HEK293 (cell line): ENCODE data around the gene VGLL4.

Source experiments
- CTCF ChIA-PET: fragments of 350-600 bp; formaldehyde crosslinking; extraction: SDS; loops from one replicate; lab custom pipeline; 2021; ENCODE audit warnings: antibody characterized with exemption; lab: Yijun Ruan, JAX
- POLR2A ChIA-PET: fragments of 300-600 bp; formaldehyde crosslinking; extraction: SDS; loops from one replicate; lab custom pipeline; 2020; ENCODE audit warnings: antibody characterized with exemption, inconsistent platforms; lab: Yijun Ruan, JAX
- H3K27ac ChIP-seq: fragments of 200-500 bp; sonication (Bioruptor generic); 2 replicates; pipeline ENCODE4 v1.5.1; 2014; ENCODE audit warnings: low read depth, low read length, control low read depth, inconsistent platforms; ENCODE audit errors: extremely low read depth
- H3K36me3 ChIP-seq, 2 experiments: fragments of 200-500 bp in 1 of 2; sonication (Bioruptor generic) in 1 of 2; 1 replicate in 1 of 2; 2 replicates in 1 of 2; pipeline ENCODE4 v1.5.1; 2014 to 2017; ENCODE audit warnings: inconsistent platforms in 2 of 2, low read length in 2 of 2; ENCODE audit not compliant: control insufficient read depth in 2 of 2, insufficient read depth in 1 of 2
- H3K4me1 ChIP-seq: fragments of 200-500 bp; sonication (Bioruptor generic); 2 replicates; pipeline ENCODE4 v1.5.1; 2014; ENCODE audit warnings: mild to moderate bottlenecking, low read length, inconsistent platforms; ENCODE audit not compliant: control insufficient read depth, insufficient read depth
- H3K4me3 ChIP-seq: 2 replicates; pipeline ENCODE4 v1.5.1; 2011; ENCODE audit warnings: low read depth, mild to moderate bottlenecking, control low read depth, low read length, moderate library complexity
- H3K9me3 ChIP-seq: fragments of 200-500 bp; sonication (Bioruptor generic); 2 replicates; pipeline ENCODE4 v1.5.1; 2014; ENCODE audit warnings: low read depth, low read length, inconsistent platforms; ENCODE audit not compliant: control insufficient read depth, insufficient read depth
- KLF8 ChIP-seq: fragments of 450-650 bp; formaldehyde crosslinking; IDR thresholded peaks from 2 replicates; pipeline ENCODE4 v1.5.1; 2016; ENCODE audit warnings: missing biosample characterization, missing genetic modification characterization
- MYNN ChIP-seq: fragments of 450-650 bp; formaldehyde crosslinking; IDR thresholded peaks from 2 replicates; pipeline ENCODE4 v1.5.1; 2016; ENCODE audit warnings: missing biosample characterization, missing genetic modification characterization, borderline replicate concordance
- ZBTB20 ChIP-seq: fragments of 450-650 bp; formaldehyde crosslinking; IDR thresholded peaks from 2 replicates; pipeline ENCODE4 v1.5.1; 2016; ENCODE audit warnings: missing biosample characterization, missing genetic modification characterization
- ZNF157 ChIP-seq: fragments of 450-650 bp; formaldehyde crosslinking; IDR thresholded peaks from 2 replicates; pipeline ENCODE4 v1.5.1; 2016; ENCODE audit warnings: missing biosample characterization, missing genetic modification characterization
- ZNF175 ChIP-seq: fragments of 450-650 bp; formaldehyde crosslinking; IDR thresholded peaks from 2 replicates; pipeline ENCODE4 v1.5.1; 2016; ENCODE audit warnings: missing biosample characterization, missing genetic modification characterization
- ZNF335 ChIP-seq: fragments of 450-650 bp; formaldehyde crosslinking; conservative IDR thresholded peaks from 2 replicates; pipeline ENCODE4 v1.5.1; 2016; ENCODE audit warnings: missing biosample characterization, missing genetic modification characterization
- ZNF398 ChIP-seq: fragments of 450-650 bp; formaldehyde crosslinking; IDR thresholded peaks from 2 replicates; pipeline ENCODE4 v1.5.1; 2017; ENCODE audit warnings: missing biosample characterization, missing genetic modification characterization
- ZNF621 ChIP-seq: fragments of 450-650 bp; formaldehyde crosslinking; IDR thresholded peaks from 2 replicates; pipeline ENCODE4 v1.5.1; 2017; ENCODE audit warnings: missing biosample characterization, missing genetic modification characterization
- ZNF654 ChIP-seq: fragments of 450-650 bp; formaldehyde crosslinking; IDR thresholded peaks from 2 replicates; pipeline ENCODE4 v1.5.1; 2016; ENCODE audit warnings: low read depth, missing biosample characterization, missing genetic modification characterization
- ZNF670 ChIP-seq: fragments of 450-650 bp; formaldehyde crosslinking; IDR thresholded peaks from 2 replicates; pipeline ENCODE4 v1.5.1; 2016; ENCODE audit warnings: missing biosample characterization, missing genetic modification characterization, low read depth
- ZNF677 ChIP-seq: fragments of 450-650 bp; IDR thresholded peaks from 2 replicates; pipeline ENCODE4 v1.5.0; 2018; ENCODE audit warnings: missing biosample characterization, mild to moderate bottlenecking, missing genetic modification characterization, moderate library complexity
- TF ChIP-seq, protein P1 (sequence below): fragments of 450-650 bp; formaldehyde crosslinking; IDR thresholded peaks from 2 replicates; pipeline ENCODE4 v1.5.1; 2017; ENCODE audit warnings: missing biosample characterization, mild to moderate bottlenecking, missing genetic modification characterization, moderate library complexity
- TF ChIP-seq, protein P2 (sequence below): fragments of 450-650 bp; formaldehyde crosslinking; IDR thresholded peaks from 2 replicates; pipeline ENCODE4 v1.5.1; 2017; ENCODE audit warnings: missing biosample characterization, missing genetic modification characterization

The VGLL4 gene

GRCh38 chr3:11544412-11545181, 99.1 kb downstream of the VGLL4 start (continued):
- TF ChIP-seq, protein P1, sequence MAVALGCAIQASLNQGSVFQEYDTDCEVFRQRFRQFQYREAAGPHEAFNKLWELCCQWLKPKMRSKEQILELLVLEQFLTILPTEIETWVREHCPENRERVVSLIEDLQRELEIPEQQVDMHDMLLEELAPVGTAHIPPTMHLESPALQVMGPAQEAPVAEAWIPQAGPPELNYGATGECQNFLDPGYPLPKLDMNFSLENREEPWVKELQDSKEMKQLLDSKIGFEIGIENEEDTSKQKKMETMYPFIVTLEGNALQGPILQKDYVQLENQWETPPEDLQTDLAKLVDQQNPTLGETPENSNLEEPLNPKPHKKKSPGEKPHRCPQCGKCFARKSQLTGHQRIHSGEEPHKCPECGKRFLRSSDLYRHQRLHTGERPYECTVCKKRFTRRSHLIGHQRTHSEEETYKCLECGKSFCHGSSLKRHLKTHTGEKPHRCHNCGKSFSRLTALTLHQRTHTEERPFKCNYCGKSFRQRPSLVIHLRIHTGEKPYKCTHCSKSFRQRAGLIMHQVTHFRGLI: no peak
- TF ChIP-seq ZNF654 (tag by site-specific recombination): no peak

DNA sequence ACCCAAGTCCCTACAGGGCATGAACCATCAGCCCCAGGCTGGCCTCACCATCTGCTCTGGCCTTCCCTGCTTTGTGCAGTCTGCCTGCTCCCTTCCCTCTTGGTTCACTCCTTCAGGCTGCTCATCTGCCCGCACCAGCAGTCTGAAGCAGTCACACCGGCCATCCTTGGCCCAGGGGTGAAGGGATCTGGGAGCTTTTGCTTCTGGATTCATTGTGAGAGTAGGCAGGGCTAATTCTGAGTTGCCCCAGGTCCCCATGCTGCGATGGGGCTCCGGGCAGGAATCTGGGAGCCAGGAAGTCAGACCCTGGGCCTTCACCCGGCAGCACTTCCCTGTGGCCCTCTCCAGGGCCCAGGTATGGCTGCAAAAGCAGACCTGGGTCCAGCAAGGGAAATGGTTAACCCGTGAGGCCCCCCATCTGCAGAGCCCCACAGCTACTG, 99.7 kb downstream of the VGLL4 start:
- TF ChIP-seq ZNF621 (tag by site-specific recombination) (no peak), ZNF677 (tag by site-specific recombination) (no peak), ZNF398 (tag by site-specific recombination) (no peak), ZNF670 (tag by site-specific recombination) (no peak), KLF8 (tag by site-specific recombination) (no peak), ZNF335 (tag by site-specific recombination) (no peak), ZNF157 (tag by site-specific recombination) (no peak)
- TF ChIP-seq, protein P2, sequence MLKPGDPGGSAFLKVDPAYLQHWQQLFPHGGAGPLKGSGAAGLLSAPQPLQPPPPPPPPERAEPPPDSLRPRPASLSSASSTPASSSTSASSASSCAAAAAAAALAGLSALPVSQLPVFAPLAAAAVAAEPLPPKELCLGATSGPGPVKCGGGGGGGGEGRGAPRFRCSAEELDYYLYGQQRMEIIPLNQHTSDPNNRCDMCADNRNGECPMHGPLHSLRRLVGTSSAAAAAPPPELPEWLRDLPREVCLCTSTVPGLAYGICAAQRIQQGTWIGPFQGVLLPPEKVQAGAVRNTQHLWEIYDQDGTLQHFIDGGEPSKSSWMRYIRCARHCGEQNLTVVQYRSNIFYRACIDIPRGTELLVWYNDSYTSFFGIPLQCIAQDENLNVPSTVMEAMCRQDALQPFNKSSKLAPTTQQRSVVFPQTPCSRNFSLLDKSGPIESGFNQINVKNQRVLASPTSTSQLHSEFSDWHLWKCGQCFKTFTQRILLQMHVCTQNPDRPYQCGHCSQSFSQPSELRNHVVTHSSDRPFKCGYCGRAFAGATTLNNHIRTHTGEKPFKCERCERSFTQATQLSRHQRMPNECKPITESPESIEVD: no peak
- POLR2A ChIA-PET: interaction anchor here (0.5 kb wide), 1 partner anchor 86 kb away, joined by 7 read pairs; no protein-coding TSS in a partner anchor

DNA sequence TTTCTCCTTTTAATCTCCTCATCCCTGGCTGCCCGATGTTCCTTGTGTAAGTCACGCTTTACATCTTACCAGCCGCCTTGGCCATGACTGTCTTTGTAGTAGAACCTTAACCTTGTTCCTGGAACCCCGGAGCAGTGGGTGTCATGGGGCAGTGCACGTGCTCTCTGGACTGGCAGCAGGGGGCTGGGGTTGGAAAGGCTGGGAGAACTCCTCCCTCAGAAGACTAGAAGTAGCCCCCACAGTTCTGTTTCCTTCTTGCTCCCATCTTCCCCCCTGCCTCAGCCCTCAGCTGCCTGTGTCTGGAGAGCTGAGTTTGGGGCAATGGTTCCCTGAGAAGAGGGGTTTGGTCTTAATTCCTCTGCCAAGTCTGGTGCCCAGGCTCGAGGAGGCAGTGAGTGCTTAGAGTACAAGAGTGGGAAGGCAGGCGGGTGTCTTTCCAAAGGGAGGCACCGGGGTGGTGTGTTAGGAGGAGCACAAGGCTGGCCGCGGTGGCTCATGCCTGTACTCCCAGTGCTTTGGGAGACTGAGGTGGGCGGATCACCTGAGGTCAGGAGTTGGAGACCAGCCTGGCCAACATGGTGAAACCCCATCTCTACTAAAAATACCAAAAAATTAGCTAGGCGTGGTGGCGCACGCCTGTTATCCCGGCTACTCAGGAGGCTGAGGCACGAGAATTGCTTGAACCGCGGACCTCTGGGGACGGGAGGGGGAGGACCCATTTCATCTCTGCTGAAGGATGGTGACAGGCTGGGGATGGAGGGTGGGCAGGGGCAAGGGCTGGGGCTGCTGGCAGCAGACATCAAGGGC, 100.4 kb downstream of the VGLL4 start:
- CTCF ChIA-PET: no interaction called here
- Histone ChIP-seq H3K4me3 (no peak overlapping the region), H3K4me1 (peaks cover 3% of the 10 kb centered on the region; the same call in 1 of the 2 replicates), H3K36me3 (peaks cover 0 to 3% of the 10 kb centered on the region in 2 experiments; a peak in 1 of 3 replicates), H3K27ac (no peak overlapping the region), H3K9me3 (no peaks in the 10 kb centered on the region)
- POLR2A ChIA-PET: interaction anchor here (0.5 kb wide), 1 partner anchor 87 kb away, joined by 7 read pairs; no protein-coding TSS in a partner anchor
- peak; percentile 49 for TF ChIP-seq ZBTB20 (tag by site-specific recombination)
- no peak for TF ChIP-seq ZNF175 (tag by site-specific recombination)
- no peak for TF ChIP-seq MYNN
- TF ChIP-seq, all 188 proteins: peak for 1

More for the DNA sequence above, 99.7 kb downstream of the VGLL4 start:
- peaks cover 6% of the 10 kb centered on the region; the same call in 1 of the 2 replicates for H3K4me1 ChIP-seq
- CTCF ChIA-PET: no interaction called here
- no peak overlapping the region for H3K27ac ChIP-seq
- H3K4me3 ChIP-seq: no peak overlapping the region
- H3K36me3 ChIP-seq: peaks cover 0 to 3% of the 10 kb centered on the region in 2 experiments; a peak in 1 of 3 replicates
- no peaks in the 10 kb centered on the region for H3K9me3 ChIP-seq
